NCI-H526 treated with DMSO at 0.1 percent for 48 hours (cell line): ENCODE data around the gene GTPBP4.
A peak's percentile ranks its signal among the peaks of the same experiment; 100 is the strongest.

Experiments
- DNase-seq: peaks from one replicate; lab custom pipeline; 2025; lab: John Stamatoyannopoulos, UW

The GTPBP4 gene

DNA sequence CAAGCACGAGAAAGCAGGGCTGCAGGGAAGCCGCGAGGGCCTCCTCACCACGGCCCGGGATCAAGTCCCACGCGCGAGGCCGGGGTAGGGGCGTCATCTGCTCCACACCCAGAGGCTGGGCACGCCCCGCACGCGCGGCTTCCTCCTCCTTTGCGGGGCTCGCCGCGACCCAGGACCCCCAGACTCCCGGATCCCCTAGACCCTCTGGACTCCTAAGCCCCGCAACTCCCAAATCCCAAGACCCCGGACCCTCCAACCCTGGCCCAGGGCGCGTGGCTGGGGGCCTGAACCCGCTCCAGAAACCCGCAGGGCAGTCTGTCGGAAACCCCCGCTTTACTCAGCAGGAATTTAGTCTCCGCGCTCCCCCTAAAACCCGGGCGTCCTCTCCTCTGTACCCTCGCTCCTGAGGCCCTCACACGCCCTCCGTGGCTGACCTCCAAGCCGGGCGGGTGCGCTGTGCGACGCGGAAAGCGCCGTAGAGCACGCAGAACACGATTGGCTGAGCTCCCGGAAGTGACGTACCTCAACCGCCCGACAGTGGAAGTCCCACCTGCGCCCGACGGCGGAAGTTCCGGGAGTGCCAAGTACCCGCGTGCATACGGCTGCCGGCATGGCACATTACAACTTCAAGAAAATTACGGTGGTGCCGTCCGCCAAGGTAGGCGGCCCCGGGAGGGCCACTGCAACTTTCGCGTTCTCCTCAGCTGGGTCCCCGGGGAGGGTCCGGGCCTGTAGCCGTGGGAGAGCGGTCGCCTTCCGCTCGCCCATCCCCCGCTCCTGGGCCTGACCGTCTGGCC, at the start of gene GTPBP4:
Gene GTPBP4 (plus strand): TSS at position 565 of the 797 bp plus-strand sequence. CDS start 46 bp downstream, at position 611.
- peak; percentile 84 for DNase-seq

DNA sequence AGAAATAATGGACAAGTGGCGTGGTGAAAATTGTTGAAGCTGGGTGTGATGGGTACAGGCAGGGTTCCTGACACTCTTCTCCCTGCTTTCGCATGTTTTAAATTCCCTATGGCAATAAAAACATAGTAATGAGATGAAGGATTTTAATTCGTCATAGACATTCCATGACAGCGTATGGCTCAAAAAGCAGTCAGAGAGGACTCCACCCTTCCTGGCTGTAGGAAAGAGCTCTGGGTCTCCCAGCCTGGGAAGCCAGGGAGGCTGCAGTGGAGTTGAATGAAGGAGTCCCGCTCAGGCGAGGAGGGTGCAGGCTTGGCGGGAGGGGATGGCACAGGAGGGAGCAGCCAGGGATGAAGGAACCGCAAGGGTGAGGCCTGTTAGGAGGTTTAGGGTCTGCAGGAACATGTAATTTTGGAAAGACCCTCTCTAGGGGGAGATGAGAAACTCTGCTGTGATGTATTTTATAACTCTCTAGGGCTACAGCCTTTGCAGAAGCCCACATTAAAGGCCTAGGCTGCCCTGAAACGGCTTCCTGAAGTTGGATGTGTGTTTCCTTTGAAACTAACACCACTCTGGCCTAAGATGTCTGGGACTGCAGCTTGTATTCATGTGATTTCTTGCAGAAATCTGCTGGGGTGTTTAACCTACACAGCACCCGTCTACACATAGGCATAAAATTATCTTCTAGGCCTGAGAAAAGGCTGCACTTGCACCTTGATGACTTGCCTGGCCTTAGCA, 49.1 kb upstream of the GTPBP4 start:
- no peak for DNase-seq

DNA sequence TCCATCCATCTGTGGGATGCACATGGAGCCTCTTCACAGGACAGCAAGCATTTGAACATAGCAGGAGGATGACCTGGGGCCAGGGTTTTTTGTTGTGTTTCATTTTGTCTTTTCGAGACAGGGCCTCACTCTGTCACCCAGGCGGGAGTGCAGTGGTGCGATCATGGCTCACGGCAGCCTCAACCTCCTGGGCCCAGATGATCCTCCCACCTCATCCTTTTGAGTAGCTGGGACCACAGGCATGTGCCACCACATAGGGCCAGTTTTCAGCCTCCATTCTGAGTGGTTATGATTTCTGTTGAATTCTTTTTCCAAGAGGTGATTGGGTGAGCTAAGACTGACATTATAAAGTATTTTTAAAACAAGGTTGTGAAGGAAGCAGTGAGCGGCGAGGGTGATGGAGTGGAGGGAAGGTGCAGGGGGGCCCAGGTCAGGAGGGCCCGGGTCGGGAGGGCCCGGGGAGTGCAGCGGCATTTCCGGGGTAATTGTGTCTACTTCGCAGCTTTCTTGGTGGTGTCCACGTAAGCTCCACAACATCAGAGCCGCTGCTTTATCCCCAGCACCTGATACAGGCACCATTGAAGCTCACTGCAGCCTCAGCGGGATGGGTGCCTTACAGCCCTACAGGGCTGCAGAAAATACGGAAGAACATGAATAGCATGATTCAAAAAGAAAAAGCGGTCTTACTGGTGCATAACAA, 44.8 kb upstream of the GTPBP4 start:
- no peak for DNase-seq

DNA sequence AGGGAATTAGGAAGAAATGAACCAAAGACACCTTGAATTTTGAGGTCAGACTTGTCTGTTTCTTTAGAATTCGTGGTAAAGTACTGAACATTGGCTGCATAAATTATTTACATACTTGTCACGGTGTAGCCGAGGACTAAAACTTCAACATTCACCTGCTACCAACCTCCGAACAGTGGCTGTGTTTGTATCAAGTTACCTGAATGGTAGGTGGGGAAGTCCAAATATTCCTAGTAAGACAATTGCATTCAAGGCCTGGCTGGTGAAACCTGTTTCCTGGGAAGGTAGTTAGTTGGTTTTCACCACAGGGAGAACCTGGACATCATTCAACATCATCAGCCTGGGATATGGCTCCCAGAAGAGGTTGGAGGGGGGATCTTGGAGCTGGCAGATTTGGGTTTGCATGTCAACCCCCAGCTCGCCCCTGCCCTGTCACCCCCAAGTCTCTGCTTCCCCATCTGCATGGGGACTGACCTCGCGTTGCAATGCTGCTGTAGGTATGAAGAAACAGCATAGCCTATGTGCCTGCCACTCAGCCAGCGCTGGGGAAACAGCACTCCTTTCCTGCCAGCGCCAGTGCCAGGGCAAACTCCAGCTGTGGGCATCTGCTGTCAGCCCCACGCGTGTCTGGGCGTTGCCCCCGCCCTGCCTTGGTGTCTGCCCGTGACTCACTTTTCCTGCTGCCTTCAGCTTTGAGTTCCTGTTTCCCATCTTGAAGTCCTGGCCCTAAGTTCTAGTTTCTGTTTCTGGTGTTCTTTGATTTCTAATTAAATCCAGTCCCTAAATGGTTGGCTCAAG, 44.0 kb upstream of the GTPBP4 start:
- DNase-seq, result no peak

DNA sequence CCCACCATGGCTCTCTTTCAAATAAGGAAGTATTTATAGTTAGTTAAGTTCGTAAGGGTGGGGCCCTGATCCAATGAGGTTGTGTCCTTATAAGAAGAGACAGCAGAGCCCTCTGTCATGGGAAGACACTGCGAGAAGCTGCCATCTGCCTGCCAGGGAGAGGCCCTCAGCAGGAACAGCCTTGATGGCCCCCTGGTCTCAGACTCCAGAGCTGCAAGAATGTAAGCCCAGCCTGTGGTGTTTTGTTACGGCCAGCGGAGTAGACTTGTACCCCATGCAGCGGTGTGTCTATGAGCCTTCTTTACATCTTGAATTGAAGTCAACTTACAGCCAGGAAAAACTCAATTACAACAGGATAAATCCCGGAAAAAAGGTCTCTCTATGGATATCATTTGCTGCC, 42.5 kb upstream of the GTPBP4 start:
- DNase-seq, result no peak

DNA sequence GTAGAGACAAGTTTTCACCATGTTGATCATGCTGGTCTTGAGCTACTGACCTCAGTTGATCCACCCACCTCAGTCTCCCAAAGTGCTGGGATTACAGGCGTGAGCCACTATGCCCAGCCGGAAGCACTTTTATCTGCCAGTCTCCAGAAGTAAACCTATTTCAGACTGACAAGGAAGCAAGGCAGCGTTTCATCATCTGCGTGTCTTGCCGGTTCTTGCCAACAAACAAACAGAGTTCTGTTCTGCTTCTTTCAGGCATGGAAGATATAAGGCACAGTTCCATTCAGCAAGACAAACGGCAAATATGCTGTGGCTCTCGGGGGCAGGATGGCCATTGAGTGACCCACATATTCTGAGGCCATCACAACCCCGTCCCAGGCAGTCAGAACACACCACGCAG, 41.2 kb upstream of the GTPBP4 start:
- no peak for DNase-seq

DNA sequence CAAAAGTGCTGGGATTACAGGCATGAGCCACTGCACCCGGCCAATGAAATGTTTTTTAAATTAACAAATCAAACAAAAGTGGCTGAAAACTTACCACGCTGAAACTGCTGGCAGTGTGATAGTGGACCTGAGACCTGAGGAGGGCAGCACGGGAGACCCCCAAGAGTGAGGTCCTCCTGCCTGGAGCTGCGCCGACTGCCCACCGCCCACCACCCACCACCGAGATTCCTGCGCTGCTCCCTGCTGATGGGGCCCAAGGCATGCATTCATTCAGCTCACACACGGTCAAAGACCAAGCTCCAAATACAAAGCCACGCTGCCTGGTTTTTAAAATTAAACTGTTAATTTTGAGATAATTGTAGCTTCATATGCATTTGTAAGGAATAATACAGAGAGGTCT, 40.4 kb upstream of the GTPBP4 start:
- DNase-seq, result no peak

DNA sequence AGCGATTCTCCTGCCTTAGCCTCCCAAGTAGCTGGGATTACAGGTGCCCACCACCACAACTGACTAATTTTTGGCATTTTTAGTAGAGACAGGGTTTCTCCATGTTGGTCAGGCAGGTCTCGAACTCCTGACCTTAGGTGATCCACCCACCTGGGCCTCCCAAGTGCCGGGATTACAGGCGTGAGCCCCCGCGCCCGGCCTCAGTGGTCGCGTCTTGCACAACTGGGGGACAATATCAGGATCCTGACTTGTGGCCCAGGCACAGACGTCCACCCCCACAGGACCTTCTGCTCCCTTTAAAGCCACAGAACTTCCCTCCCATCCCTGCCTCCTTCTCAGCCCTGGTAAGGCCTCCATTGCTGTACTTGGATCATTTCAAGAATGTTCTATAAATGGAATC, 39.9 kb upstream of the GTPBP4 start:
- DNase-seq, result no peak

DNA sequence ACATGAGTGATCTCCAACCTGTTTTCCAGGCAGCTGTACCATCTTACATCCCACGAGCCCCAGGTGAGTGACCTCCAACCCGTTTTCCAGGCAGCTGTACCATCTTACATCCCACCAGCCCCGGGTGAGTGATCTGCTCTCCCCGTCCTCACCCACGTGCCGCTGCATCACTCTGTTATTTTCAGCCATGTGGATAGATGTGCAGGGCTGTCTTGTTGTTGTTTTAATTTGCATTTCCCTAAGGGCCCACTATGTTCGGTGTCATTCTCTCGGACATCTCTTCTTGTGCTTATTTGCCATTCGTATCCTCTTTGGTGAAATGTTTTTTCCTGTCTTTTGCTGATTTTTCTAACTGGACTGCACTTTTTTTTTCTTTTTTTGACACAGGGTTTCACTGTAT, 38.8 kb upstream of the GTPBP4 start:
- no peak for DNase-seq

DNA sequence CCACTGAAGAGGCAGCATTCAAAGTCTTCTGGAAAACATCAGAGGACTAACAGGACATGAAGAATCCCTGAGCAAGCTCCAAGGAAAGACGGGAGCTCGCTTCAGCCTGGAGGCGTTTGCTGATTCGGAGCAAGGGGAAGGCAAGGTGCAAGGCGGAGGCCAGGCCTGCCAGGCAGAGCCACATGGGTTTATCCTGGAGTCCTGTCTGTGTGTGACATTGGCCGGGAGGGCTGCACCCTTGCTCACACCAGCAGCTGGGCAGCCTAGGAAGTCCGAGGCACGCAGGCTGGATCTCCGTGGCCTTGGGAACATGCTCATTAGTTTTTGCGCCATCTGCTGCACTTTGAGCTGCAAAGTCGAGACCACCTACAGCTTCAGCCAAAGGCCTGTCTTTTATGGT, 34.4 kb upstream of the GTPBP4 start:
- no peak for DNase-seq

DNA sequence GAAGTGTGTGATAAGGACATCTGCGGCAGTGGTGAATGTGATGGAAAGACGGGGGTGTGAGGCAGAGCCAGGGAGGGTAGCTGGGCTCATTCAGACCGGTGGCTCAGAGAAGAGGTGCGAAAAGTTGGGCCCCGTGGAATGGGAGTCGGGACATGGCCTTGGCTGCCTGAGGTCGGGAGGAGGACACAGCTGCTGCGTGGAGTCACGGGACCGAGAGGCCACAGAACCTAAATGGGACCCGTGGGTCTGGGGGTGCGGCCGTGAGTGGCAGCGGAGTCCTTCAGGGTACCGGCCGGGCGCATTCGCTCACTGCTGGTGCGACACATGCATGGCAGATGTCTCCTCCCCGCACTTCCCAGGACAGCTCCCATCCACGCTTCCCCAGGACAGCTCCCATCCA, 33.8 kb upstream of the GTPBP4 start:
- no peak for DNase-seq

DNA sequence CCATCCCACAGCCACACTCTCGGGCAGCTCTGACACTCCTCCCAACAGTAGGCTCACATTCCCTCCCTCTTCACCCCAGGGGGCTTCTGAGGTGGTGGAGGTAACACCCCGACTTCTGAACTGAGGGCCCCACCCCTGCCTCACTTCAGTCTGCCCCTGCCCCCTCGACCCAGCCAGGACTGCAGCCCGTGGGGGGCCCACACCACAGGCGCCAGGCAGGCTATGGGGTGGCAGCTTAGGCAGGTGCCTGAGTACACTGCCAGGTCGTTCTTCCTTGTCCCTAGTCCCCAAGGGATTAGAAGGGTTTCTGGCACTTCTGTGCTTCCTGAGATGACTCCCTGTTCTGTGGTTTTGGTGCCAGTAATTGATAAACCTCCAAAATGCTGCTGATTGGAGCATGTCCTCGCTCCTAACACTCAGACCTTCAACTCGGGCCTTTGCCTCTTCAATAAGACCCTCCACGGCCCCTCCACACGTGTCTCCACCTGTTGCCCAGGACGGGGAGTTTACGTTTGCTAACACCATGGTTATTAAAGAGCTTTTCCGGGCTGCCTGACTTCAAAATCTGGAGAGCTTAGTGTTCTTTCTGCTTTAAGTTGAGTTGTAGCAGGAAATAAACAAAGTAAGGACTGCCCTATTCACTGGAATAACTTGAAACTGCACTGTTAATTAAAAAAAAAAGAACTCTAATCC, 33.0 kb upstream of the GTPBP4 start:
- no peak for DNase-seq

DNA sequence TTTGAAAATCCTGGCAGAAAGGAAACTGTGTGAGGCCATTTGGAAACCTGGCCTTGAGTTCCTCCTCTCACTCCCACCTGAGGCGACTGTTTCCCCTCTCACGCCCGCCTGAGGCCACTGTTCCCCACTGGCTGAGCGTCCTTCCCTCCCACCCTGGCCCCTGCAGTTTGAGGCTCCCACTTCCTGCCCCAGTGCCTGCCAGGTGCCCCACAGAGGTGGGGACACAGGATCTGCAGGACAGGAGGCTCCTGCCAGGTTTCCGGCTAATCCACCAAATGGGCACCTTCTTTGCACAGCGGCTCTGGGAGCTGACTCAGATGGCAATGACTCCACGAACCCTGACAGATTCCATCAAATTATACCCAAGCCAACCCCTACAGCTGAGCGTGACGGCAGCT, 32.4 kb upstream of the GTPBP4 start:
- DNase-seq, result no peak

DNA sequence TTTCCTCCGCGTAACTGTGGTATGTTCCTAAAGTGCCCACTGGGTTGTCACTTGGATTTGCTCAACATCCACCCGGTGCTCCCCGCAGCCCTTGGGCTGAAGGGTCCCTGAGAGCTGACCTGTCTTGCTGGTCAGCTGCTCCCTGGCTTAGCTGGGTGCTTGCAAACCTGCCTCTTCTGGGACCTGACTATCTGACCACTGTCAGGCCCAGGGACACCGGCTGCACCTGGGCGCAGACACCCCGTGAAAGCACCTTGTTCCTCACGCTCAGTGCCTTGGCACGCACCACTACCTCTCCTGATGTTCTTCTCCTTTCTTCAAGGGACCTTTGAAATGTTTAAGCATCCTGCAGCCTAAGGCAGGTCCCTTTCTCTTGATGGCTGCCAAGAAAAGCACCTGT, 30.1 kb upstream of the GTPBP4 start:
- no peak for DNase-seq

DNA sequence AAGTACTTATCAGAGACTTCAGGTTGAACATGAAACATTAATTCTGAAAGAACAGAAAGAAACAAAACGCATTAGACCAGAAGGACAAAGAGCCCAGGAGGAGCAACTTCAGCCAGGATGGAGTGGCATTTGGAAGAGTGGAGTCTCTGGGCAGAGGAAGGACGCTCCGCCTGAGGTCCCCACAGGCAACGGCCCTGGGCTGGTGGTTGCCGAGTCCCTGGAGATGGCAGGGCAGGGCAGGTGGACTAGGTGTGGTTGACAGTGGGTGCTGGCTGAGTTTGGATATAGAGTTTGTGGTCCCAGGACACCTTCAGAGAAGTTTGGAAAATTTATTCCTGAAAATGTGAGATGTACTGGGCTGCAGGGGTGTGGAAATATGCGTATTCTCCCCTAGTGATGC, 29.4 kb upstream of the GTPBP4 start:
- DNase-seq, result no peak

DNA sequence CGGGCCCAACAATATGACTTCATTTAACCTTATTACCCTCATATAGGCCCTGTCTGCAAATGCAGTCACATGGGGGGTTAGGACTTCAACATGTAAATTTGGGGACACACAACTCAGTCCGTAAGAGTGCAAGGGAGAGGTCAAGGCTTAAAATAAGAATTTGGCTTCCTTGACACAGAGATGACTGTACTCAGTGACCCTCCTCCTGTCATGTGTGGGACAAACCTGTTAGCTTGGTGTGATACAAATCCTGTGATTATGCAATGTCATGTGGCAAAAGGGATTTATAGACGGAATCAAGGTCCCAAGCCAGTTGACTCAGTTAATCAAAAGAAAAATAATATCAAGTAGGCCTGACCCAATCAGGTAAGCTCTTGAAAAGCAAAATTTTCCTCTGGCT, 25.9 kb upstream of the GTPBP4 start:
- no peak for DNase-seq

DNA sequence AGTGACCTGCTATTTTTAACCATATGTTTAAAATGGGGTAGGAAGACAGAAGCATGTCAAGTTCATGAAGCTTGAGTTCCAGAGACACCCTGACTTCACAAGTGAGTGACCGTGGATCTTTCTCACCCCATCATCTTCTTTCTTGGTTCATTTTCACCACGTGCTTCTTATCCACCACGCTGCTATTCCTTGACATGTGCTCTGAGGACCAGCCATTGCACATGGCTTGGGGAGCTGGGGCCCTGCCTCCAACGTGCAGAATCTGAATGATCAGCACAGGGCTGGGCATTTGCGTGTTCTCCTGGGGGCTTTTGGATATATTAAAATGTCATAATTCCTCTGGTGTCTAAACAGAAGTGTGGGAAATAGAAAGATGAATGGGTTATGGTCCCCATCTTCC, 25.0 kb upstream of the GTPBP4 start:
- no peak for DNase-seq

DNA sequence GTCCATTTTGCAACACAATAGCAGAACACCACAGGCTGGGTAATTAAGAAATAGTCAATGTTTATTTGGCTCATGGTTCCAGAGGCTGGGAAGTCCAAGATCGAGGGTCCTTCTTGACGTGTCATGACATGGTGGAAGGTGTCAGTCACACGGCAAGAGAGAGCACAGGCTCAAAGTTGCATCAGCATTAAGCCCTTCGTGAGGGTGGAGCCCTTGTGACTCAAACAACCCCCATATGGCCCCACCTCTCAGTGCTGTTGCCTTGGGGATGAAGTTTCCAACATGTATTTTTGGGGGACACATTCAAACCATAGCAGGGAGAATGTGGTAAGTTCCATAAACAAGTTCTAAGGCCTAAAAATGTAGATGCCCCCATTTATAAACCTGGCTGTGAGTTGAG, 24.6 kb upstream of the GTPBP4 start:
- DNase-seq, result no peak

DNA sequence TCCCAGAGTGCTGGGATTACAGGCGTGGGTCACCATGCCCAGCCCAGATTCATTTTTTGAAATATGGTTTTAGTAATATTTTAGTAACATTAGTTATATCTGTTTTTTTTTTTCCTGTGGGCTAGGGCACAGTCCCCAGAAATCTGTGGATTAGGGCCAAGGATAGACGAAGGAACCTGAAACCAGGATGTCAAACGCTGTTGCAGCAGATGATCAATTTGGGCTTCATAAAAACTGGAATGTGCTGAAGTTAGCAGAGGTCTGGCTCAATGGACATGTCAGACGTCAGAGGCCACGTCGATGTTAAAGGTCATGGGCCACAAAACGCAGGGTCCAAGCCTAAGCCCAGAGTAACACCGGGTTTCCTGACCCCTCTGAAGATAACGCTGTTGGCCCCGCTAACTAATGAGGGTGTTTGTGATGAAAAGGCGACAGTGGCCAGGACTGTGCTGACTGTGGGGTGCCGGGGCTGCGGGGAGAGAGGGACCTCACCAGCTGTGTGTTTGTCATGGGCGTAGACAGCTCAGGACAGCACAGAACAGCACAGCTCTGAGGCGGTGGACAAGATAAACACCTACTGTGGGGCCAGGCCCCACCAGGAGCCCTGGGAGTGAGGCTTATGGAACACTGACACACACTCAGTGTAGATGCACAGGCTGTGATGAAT, 23.8 kb upstream of the GTPBP4 start:
- DNase-seq, result no peak

DNA sequence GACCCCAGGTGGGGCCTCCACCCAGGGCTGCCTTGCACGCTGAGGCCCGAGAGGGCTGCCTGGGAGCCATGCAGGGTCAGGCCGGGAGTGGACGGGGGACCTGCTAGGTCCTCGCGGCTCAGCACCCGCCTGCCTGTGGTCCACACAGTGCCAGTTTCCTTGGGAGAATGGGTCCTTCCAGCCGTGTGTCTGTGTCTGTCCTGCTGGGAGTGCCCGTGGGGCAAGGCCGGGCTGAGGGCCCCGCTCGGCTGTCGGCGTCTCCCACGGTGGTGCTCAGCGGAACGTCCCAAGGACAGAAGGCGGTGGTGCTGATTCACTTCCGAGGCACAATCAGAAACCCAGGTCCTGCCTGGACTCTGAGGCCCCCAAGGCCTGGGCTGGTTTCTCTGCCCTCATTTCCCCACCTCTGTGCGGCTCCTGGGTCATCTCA, 23.2 kb upstream of the GTPBP4 start:
- DNase-seq, result no peak
